GM12878 (cell line): ENCODE data around the gene CACNA1B.

Experiments used
- BHLHE40 ChIP-seq, 2 experiments: fragments of 450-650 bp in 1 of 2; IDR thresholded peaks; 2 replicates each; pipeline ENCODE4 v1.6.1; 2011 to 2017; ENCODE audit warnings: low read depth in 2 of 2, borderline replicate concordance in 1 of 2, improper control_type of control experiment in 1 of 2, low read length in 1 of 2, mild to moderate bottlenecking in 1 of 2
- CEBPB ChIP-seq, 2 experiments: fragments of 150-350 bp in 1 of 2; IDR thresholded peaks; 2 replicates each; pipeline ENCODE4 v1.6.1; 2012 to 2014; ENCODE audit warnings: low read depth in 2 of 2, low read length in 2 of 2, borderline replicate concordance in 1 of 2, inconsistent platforms in 1 of 2
- DPF2 ChIP-seq: fragments of 450-650 bp; IDR thresholded peaks from 2 replicates; pipeline ENCODE4 v1.6.1; 2017; ENCODE audit warnings: mild to moderate bottlenecking
- MAX ChIP-seq: IDR thresholded peaks from 2 replicates; pipeline ENCODE4 v1.6.1; 2012; ENCODE audit warnings: low read depth, low read length, improper control_type of control experiment
- MYC ChIP-seq: IDR thresholded peaks from 2 replicates; pipeline ENCODE4 v1.6.1; 2011; ENCODE audit warnings: mild to moderate bottlenecking, low read length, moderate library complexity, inconsistent platforms; ENCODE audit not compliant: insufficient read depth, insufficient replicate concordance, insufficient read length, severe bottlenecking
- NFYB ChIP-seq: IDR thresholded peaks from 2 replicates; pipeline ENCODE4 v1.6.1; 2011; ENCODE audit warnings: low read depth, mild to moderate bottlenecking, low read length, improper control_type of control experiment, moderate library complexity; ENCODE audit not compliant: insufficient read depth
- NR2C2 ChIP-seq: IDR thresholded peaks from 2 replicates; pipeline ENCODE4 v1.6.1; 2011; ENCODE audit warnings: borderline replicate concordance, low read depth; ENCODE audit not compliant: control insufficient read depth, insufficient read length
- POLR2A ChIP-seq: IDR thresholded peaks from 2 replicates; pipeline ENCODE4 v1.6.1; 2011; ENCODE audit warnings: low read depth, mild to moderate bottlenecking, low read length
- POU2F2 ChIP-seq: IDR thresholded peaks from 3 replicates; pipeline ENCODE4 v1.6.1; 2011; ENCODE audit warnings: low read depth, mild to moderate bottlenecking, low read length, borderline replicate concordance
- SMAD1 ChIP-seq: fragments of 450-650 bp; IDR thresholded peaks from 2 replicates; pipeline ENCODE4 v1.6.1; 2018; ENCODE audit warnings: mild to moderate bottlenecking, low read depth; ENCODE audit not compliant: partially characterized antibody
- TCF12 ChIP-seq: IDR thresholded peaks from 2 replicates; pipeline ENCODE4 v1.6.1; 2011; ENCODE audit warnings: low read depth, mild to moderate bottlenecking, low read length
- TCF7 ChIP-seq: IDR thresholded peaks from 2 replicates; pipeline ENCODE4 v1.6.1; 2014; ENCODE audit warnings: antibody characterized with exemption, borderline replicate concordance
- ZNF207 ChIP-seq: fragments of 450-650 bp; IDR thresholded peaks from 2 replicates; pipeline ENCODE4 v1.6.1; 2014; ENCODE audit warnings: antibody characterized with exemption, mild to moderate bottlenecking, borderline replicate concordance
- TF ChIP-seq, protein P1 (sequence below), 3 experiments: IDR thresholded peaks in 2 of 3; conservative IDR thresholded peaks in 1 of 3; 2 replicates each; pipeline ENCODE4 v1.5.1; 2011; ENCODE audit warnings: low read depth in 3 of 3, low read length in 3 of 3, mild to moderate bottlenecking in 3 of 3, control low read depth in 2 of 3, moderate library complexity in 2 of 3, inconsistent platforms in 1 of 3, mixed read lengths in 1 of 3; ENCODE audit not compliant: control insufficient read depth in 2 of 3, insufficient read depth in 1 of 3; ENCODE audit errors: extremely low read depth in 1 of 3

- TF ChIP-seq ZNF207 (no peak), POU2F2 (no peak), POLR2A (no peak), SMAD1 (no peak), TCF12 (no peak), TCF7 (no peak), MYC (no peak), DPF2 (no peak), CEBPB (IDR thresholded peaks at IDR 0.05; ENCODE audit: borderline replicate concordance in 1 of 2, low read depth in 2 of 2, low read length in 2 of 2) (no peak), BHLHE40 (IDR thresholded peaks at IDR 0.05; ENCODE audit: borderline replicate concordance in 1 of 2, low read depth in 2 of 2, low read length in 1 of 2) (no peak), MAX (no peak), NR2C2 (no peak), NFYB (no peak)
- TF ChIP-seq, protein P1, sequence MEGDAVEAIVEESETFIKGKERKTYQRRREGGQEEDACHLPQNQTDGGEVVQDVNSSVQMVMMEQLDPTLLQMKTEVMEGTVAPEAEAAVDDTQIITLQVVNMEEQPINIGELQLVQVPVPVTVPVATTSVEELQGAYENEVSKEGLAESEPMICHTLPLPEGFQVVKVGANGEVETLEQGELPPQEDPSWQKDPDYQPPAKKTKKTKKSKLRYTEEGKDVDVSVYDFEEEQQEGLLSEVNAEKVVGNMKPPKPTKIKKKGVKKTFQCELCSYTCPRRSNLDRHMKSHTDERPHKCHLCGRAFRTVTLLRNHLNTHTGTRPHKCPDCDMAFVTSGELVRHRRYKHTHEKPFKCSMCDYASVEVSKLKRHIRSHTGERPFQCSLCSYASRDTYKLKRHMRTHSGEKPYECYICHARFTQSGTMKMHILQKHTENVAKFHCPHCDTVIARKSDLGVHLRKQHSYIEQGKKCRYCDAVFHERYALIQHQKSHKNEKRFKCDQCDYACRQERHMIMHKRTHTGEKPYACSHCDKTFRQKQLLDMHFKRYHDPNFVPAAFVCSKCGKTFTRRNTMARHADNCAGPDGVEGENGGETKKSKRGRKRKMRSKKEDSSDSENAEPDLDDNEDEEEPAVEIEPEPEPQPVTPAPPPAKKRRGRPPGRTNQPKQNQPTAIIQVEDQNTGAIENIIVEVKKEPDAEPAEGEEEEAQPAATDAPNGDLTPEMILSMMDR (IDR thresholded peaks at IDR 0.05 in 2 of 3, conservative IDR thresholded peaks at IDR 0.05 in 1 of 3; ENCODE audit: control insufficient read depth in 2 of 3, extremely low read depth in 1 of 3, insufficient read depth in 1 of 3, low read depth in 3 of 3, low read length in 3 of 3): no peak
Observed at GRCh38 chr9:138121438-138122050, 244.0 kb downstream of the CACNA1B start.
